Upper lobe of left lung (tissue), 4 donors: Measurements from ENCODE around the gene GALNT13.

Experiments
- CTCF ChIP-seq, 6 experiments: fragments of 450-650 bp in 4 of 6; fragments of 200-600 bp in 2 of 6; sonication (generic) in 2 of 6; IDR thresholded peaks; one replicate each; pipeline ENCODE4 v1.5.1; 2016 to 2019; ENCODE audit warnings: antibody characterized with exemption in 6 of 6
- POLR2A ChIP-seq, 4 donors: fragments of 450-650 bp; IDR thresholded peaks; one replicate each; pipeline ENCODE4 v1.5.1; 2016 to 2017; ENCODE audit warnings: antibody characterized with exemption in 4 of 4, mild to moderate bottlenecking in 2 of 4

GRCh38 chr2:154093856-154094255 is 222.1 kb downstream of the GALNT13 start:
- TF ChIP-seq POLR2A (IDR thresholded peaks at IDR 0.05) = no peak
- no peak for TF ChIP-seq CTCF (IDR thresholded peaks at IDR 0.05)
